ENCODE data around the gene IER5L.

- TF ChIP-seq CTCF (IDR thresholded peaks at IDR 0.05) (no peak), POLR2AphosphoS5 (IDR thresholded peaks at IDR 0.05) (no peak), POLR2A (IDR thresholded peaks at IDR 0.05; ENCODE audit: low read depth) (no peak)
These were observed 9.0 kb upstream of the IER5L start for GRCh38 chr9:129187042-129187441.

Measured in esophagus muscularis mucosa (tissue), 3 donors.